CD4-positive, alpha-beta T cell treated with Interleukin-21 for 1 hour (primary cell): ENCODE data around the gene SENP2.
"Not testable (repeated sequence)": the region's sequence is repeated elsewhere in the genome, so short reads cannot be mapped to it uniquely, and the experiment has no call there.

Source experiments
- DNase-seq: peaks from one replicate; pipeline ENCODE4 v3.0.0-alpha.2; 2020

Gene SENP2

DNA sequence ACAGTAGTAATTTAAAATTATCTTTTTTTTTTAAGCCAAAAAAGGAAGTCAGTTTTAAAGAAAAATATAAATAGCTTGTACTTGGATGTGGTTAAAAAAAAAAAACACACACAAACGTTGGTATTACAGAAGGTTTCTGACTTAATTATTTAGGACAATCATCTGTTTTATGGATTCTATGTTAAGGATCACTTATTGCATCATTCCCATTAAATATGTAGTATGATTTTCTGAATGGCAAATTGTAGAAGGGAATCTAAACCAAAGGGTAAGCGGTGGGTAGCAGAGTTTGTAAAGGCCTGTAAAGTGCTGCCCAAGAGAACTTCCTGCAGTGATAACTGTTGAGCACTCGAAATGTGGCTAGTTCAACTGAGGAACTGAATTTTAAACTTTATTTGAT, 8.0 kb downstream of the SENP2 start:
- DNase-seq = no peak

DNA sequence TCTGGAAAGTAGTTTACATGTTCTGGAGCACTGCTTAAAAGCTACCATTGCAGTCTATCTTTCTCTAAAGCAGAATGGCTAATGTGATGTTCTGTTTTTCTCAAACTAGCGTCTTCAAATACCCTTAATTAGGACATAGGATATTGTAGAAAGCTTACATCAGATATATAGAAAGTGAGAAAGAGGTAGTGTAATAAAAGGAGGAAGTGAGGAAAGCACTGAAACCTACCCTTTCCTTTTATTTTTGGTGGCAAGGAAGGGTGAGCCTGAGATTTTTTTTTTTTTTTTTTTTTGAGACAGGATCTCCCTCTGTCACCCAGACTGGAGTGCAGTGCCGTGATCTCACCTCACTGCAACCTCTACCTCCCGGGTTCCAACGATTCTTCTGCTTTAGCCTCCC, 9.4 kb downstream of the SENP2 start:
- no peak for DNase-seq

DNA sequence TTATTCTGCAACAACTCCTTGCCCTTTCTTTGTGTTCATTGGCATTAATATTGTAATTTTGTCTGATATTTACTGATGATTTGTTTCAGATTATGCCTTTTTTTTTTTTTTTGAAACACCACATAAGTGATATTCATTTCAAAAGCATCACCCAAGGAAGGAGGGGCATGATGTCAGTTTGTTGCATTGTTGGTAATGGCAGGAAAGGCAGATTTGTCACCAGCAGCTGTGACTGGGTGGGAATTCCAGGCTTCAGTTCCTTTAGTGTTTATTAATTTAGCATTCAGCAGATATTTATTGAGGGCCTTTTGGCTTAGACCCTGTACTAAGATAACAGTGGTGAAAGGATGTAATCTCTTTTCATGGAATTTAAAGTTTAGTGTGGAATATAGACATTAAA, 19.5 kb downstream of the SENP2 start:
- no peak for DNase-seq

- DNase-seq = no peak
Observed at GRCh38 chr3:185606196-185606595, 20.1 kb downstream of the SENP2 start.

- no peak for DNase-seq
Observed at GRCh38 chr3:185613016-185613415, 26.9 kb downstream of the SENP2 start.

GRCh38 chr3:185623939-185624665, 38.0 kb downstream of the SENP2 start:
- no peak for DNase-seq

DNA sequence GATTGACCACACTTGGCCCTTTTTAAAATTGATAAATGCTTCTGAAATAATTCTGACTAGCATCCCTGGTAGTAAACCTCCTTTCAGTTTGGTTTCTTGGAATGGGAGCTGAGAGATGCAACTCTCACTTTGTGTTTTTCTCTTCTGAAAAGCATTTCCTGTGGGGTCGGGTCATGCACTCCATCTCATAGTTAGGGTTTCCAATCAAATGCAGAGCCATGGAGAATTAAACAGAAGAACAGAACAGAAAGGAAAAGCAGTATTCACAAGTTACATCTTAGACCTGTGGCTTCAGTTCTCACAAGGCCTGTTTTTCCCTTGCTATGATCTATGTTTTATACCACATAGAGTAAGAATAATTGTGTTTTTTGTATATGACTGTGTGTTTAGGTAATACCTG, 39.7 kb downstream of the SENP2 start:
- no peak for DNase-seq

GRCh38 chr3:185629554-185630181, 43.6 kb downstream of the SENP2 start:
- no peak for DNase-seq

- no peak for DNase-seq
Observed at GRCh38 chr3:185630182-185630622, 44.1 kb downstream of the SENP2 start.

GRCh38 chr3:185631108-185631507, 45.0 kb downstream of the SENP2 start:
- DNase-seq = no peak

DNA sequence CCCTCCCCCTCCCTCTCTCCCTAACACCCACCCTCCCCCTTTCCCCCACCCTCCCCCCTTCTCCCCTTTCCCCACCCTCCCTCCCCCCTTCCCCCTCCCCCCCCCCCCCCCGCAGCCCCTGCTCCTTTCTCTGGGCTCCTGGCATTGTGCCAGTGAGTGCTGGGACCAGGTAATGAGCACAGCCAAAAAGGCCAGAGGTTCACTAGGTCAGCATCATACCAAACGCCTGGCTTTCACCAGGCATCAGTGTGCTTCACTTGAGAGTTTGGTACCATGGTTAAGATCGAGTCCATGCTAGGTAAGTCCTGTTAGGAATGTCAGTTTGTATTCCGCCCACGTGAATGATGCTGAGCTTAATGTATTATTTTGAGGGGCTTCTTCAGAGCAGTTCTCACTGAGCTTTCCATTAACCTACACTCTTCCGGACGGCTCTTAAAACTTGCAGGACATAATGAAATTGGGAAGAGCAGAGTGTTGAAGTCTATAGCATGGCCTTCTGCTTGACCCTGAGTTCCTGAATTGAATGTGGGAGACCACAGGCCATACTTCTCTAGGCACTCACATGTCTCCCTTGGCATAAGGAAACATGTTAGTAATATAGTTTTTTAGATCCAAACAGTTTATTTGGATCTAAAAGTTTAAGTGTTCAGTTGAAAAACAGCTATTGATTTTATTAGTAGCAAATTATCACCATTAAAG, 45.6 kb downstream of the SENP2 start:
- no peak for DNase-seq

DNA sequence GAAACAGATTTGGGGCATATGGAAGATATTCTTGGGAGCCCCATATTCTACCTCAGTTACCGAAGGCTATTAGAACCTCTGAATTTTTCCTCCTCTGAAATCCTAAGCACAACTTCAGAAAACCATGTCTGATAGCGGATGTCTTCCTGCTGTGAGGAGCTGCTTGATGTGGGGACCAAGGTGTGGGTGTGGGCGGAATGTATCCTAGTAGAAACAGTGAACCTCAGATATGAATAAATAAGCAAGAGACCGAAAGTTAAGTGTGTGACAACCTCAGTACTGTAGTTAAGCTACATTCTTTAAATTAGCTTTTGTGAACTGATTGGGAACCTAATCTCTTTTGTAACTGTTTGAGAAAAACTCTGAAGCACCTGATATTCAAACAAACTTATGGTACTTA, 46.9 kb downstream of the SENP2 start:
- DNase-seq = no peak

DNA sequence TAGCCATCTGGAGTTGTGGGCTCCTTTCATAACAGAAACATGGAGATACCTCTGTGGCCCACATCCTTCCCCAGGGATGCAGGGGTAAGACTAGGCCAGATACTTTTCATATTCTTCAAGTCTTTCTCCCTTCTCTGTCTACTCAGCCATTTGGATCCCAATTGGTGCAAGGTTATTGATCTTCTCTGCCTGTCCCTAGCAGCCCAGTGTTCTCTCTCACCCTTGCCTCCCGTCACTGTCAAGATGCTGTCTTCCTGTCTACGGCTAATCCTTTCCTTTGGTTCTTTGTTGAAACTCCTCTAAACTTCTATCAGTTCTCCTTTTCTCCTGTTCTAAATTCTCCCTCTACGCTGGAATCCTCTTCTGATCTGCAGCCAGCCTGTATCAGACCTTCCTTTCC, 51.3 kb downstream of the SENP2 start:
- no peak for DNase-seq

DNA sequence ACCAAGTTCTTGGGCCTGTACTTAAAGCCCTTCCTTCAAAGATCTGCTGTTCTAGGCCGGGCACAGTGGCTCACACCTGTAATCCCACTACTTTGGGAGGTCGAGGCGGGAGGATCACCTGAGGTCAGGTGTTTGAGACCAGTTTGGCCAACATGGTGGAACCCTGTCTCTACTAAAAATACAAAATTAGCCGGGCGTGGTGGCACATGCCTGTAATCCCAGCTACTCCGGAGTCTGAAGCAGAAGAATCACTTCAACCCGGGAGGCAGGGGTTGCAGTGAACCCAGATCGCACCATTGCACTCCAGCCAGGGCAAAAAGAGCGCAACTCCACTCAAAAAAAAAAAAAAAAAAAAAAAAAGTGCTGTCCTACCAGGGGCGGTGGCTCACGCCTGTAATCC, 52.6 kb downstream of the SENP2 start:
- not testable (repeated sequence) for DNase-seq

GRCh38 chr3:185639632-185640206, 53.6 kb downstream of the SENP2 start:
- DNase-seq = no peak

GRCh38 chr3:185640308-185640707, 54.2 kb downstream of the SENP2 start:
- DNase-seq = no peak

GRCh38 chr3:185645191-185645590, 59.1 kb downstream of the SENP2 start:
- DNase-seq = not testable (repeated sequence)

- DNase-seq = no peak
Observed at GRCh38 chr3:185645596-185646381, 59.7 kb downstream of the SENP2 start.

DNA sequence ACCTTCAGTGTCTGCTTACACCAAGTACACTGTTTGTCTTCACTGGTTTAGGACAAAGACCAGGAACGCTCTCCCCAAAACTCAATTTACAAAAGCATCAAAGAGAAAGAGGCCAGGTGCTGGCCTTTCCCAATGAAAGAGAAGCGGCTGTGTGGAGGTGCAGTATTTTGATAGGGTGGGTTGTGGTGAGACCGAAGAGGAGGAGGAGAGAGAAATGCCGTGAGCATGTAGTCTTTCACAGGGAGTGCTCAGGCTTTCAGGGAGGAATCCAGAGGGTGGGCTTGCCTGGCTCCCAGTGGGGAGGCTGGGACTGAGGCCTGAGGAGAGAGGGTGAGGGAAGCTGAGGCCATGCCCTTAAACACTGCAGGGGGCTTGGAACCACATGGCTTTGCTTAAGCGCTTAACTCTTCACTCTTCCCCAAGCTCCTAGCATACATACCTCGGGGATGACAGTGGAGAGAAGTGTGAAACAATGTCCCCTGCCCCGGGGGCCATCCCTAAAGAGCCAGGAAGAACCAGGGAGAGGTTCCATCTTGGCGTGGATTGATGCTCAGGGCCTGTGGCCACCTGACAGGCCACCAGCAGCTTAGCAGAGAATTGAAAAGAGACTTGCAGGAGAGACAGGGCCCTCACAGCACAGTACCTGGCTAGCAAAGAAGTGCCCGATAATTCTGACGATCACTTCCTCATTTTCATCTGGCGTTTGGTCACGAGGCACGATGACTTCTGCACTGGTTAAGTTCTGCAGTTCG, 60.5 kb downstream of the SENP2 start:
- DNase-seq = no peak

GRCh38 chr3:185647134-185647879, 61.2 kb downstream of the SENP2 start:
- no peak for DNase-seq

DNA sequence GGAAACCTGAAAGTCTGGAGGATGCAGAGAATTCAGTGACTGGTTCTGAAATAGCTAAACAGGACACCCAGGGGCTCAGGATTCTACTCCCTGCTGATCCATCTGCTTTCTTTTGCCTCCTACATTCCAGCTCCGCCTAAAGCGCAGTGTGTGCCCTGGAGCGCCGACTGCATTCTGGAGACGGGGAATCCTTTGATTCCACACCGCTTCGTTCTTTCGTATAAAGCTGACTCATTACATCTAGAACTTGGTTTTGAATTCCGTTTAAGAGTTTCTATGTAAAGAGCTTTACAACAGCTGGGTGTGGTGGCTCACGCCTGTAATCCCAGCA, 61.8 kb downstream of the SENP2 start:
- no peak for DNase-seq

- DNase-seq = no peak
Observed at GRCh38 chr3:185648396-185648795, 62.3 kb downstream of the SENP2 start.
